ENCODE measurements around the gene SDK1.

GRCh38 chr7:4269746-4270145 is 968.7 kb downstream of the SDK1 start:
- TF ChIP-seq CTCF (IDR thresholded peaks at IDR 0.05; ENCODE audit: low read depth, low read length) = no peak
- TF ChIP-seq POLR2A (IDR thresholded peaks at IDR 0.05; ENCODE audit: extremely low read depth, insufficient read length) = no peak

Measured in NB4 (cell line).